CD8-positive, alpha-beta memory T cell (primary cell): ENCODE measurements around the gene PPFIA4. TPM values are rescaled to one million over a fixed set of nuclear protein-coding genes. Genes with fewer than 3 reads are reported as not detected.

Experiments
- CTCF ChIA-PET: fragments of 350-600 bp; sonication (Branson Sonifier 250); formaldehyde crosslinking; loops from one replicate; lab custom pipeline; 2021; ENCODE audit warnings: antibody characterized with exemption; lab: Charles Lee
- POLR2A ChIA-PET: fragments of 350-600 bp; sonication (Branson Sonifier 250); formaldehyde crosslinking; loops from one replicate; lab custom pipeline; 2021; ENCODE audit warnings: antibody characterized with exemption; lab: Charles Lee
- DNase-seq, 5 donors: peaks; one replicate each; pipeline versions ENCODE4 v3.0.0 to v3.0.0-alpha.2; 2020 to 2022; ENCODE audit warnings: mixed read lengths in 1 of 5
- H3K27ac ChIP-seq: one replicate; pipeline ENCODE4 v1.7.0; 2013; ENCODE audit warnings: low read depth, mild to moderate bottlenecking, low read length, moderate library complexity
- H3K27me3 ChIP-seq: 2 replicates; pipeline ENCODE4 v1.7.0; 2013; ENCODE audit warnings: low read length, mild to moderate bottlenecking; ENCODE audit not compliant: insufficient read depth, poor library complexity, severe bottlenecking
- H3K36me3 ChIP-seq: 2 replicates; pipeline ENCODE4 v1.7.0; 2013; ENCODE audit warnings: mild to moderate bottlenecking, low read length, moderate library complexity; ENCODE audit not compliant: insufficient read depth
- H3K4me1 ChIP-seq: 2 replicates; pipeline ENCODE4 v1.7.0; 2013; ENCODE audit warnings: mild to moderate bottlenecking, low read length, moderate library complexity; ENCODE audit not compliant: insufficient read depth
- H3K4me3 ChIP-seq: 2 replicates; pipeline ENCODE4 v1.7.0; 2013; ENCODE audit warnings: mild to moderate bottlenecking, low read length
- H3K9me3 ChIP-seq: 2 replicates; pipeline ENCODE4 v1.7.0; 2013; ENCODE audit warnings: mild to moderate bottlenecking, low read length
- H3K27ac Mint-ChIP-seq, 8 donors: one replicate each; pipeline ENCODE4 v1.8.0; 2020 to 2021; ENCODE audit warnings: mixed read lengths in 8 of 8, mild to moderate bottlenecking in 6 of 8, inconsistent platforms in 3 of 8, moderate library complexity in 3 of 8
- H3K27me3 Mint-ChIP-seq, 2 donors: one replicate each; pipeline ENCODE4 v1.8.0; 2020 to 2021; ENCODE audit warnings: mixed read lengths in 2 of 2, mild to moderate bottlenecking in 1 of 2, moderate library complexity in 1 of 2
- H3K36me3 Mint-ChIP-seq, 3 donors: one replicate each; pipeline ENCODE4 v1.8.0; 2020 to 2021; ENCODE audit warnings: mixed read lengths in 3 of 3, inconsistent platforms in 1 of 3, mild to moderate bottlenecking in 1 of 3
- H3K4me1 Mint-ChIP-seq, 3 donors: one replicate each; pipeline ENCODE4 v1.8.0; 2020 to 2021; ENCODE audit warnings: mixed read lengths in 3 of 3, inconsistent platforms in 1 of 3, mild to moderate bottlenecking in 1 of 3
- H3K4me3 Mint-ChIP-seq, 7 donors: one replicate each; pipeline ENCODE4 v1.8.0; 2020 to 2021; ENCODE audit warnings: mixed read lengths in 7 of 7, mild to moderate bottlenecking in 6 of 7, moderate library complexity in 4 of 7, inconsistent platforms in 2 of 7
- H3K9me3 Mint-ChIP-seq, 5 donors: one replicate each; pipeline ENCODE4 v1.8.0; 2020 to 2022; ENCODE audit warnings: mixed read lengths in 5 of 5, mild to moderate bottlenecking in 3 of 5, moderate library complexity in 2 of 5, inconsistent platforms in 1 of 5
- polyA plus RNA-seq: library from polyadenylated mRNA; unstranded; fragments of 300-500 nt; fragmentation: Illumina TruSeq; gene quantifications from one replicate; pipeline ENCODE4 v1.2.3, GENCODE V29; 2021
- total RNA-seq, 2 experiments: library from RNA; stranded (reverse); gene quantifications; one replicate each; pipeline ENCODE4 v1.2.3, GENCODE V29; 2021

The PPFIA4 gene
- total and polyA plus RNA-seq, 3 experiments from 2014 or later: 1.2 to 1.5 TPM; not detected in 1

- Histone ChIP-seq H3K4me1 (no peaks in the 10 kb centered on the region), H3K4me3 (no peak within 1 kb of the TSS), H3K9me3 (no peaks in the 10 kb centered on the region), H3K27me3 (no peaks in the 10 kb centered on the region), H3K27ac (no peak within 1 kb of the TSS), H3K36me3 (no peaks in the 10 kb centered on the region)
- peaks cover 13 to 31% of the 10 kb centered on the region in 2 donors for H3K27me3 Mint-ChIP-seq
- POLR2A ChIA-PET: no interaction called here
- no peak within 1 kb of the TSS for H3K27ac Mint-ChIP-seq
- H3K9me3 Mint-ChIP-seq: no peaks in the 10 kb centered on the region
- no peak for DNase-seq
- CTCF ChIA-PET: no interaction called here
- H3K36me3 Mint-ChIP-seq: no peaks in the 10 kb centered on the region
- H3K4me3 Mint-ChIP-seq: no peak within 1 kb of the TSS
- H3K4me1 Mint-ChIP-seq: no peaks in the 10 kb centered on the region
Observed at GRCh38 chr1:203085528-203086406, 59.5 kb downstream of the PPFIA4 start, which contains the start of gene MYOG. Gene MYOG, minus strand, starts transcription at chr1:203086012. Its CDS starts 51 bp downstream, at chr1:203085961.

GRCh38 chr1:203086992-203087763 lies 60.9 kb downstream of the PPFIA4 start:
- no peak overlapping the region for H3K4me3 Mint-ChIP-seq
- H3K4me1 Mint-ChIP-seq: no peaks in the 10 kb centered on the region
- no peaks in the 10 kb centered on the region for H3K9me3 Mint-ChIP-seq
- Histone ChIP-seq H3K9me3 (no peaks in the 10 kb centered on the region), H3K27me3 (peaks cover 5% of the 10 kb centered on the region), H3K4me1 (no peaks in the 10 kb centered on the region), H3K4me3 (no peak overlapping the region), H3K27ac (no peak overlapping the region), H3K36me3 (no peaks in the 10 kb centered on the region)
- no peaks in the 10 kb centered on the region for H3K36me3 Mint-ChIP-seq
- CTCF ChIA-PET: no interaction called here
- DNase-seq: no peak
- H3K27ac Mint-ChIP-seq: no peak overlapping the region
- peaks cover 15 to 35% of the 10 kb centered on the region in 2 donors for H3K27me3 Mint-ChIP-seq
- POLR2A ChIA-PET: no interaction called here

GRCh38 chr1:203088441-203088840 lies 62.1 kb downstream of the PPFIA4 start:
- Histone ChIP-seq H3K4me3 (no peak overlapping the region), H3K9me3 (no peaks in the 10 kb centered on the region), H3K27me3 (peaks cover 5% of the 10 kb centered on the region), H3K27ac (no peak overlapping the region), H3K4me1 (no peaks in the 10 kb centered on the region), H3K36me3 (no peaks in the 10 kb centered on the region)
- no peaks in the 10 kb centered on the region for H3K4me1 Mint-ChIP-seq
- peaks cover 0 to 3% (median 0%) of the 10 kb centered on the region in 5 donors for H3K9me3 Mint-ChIP-seq
- no peak overlapping the region for H3K27ac Mint-ChIP-seq
- H3K36me3 Mint-ChIP-seq: no peaks in the 10 kb centered on the region
- POLR2A ChIA-PET: no interaction called here
- no peak overlapping the region for H3K4me3 Mint-ChIP-seq
- H3K27me3 Mint-ChIP-seq: peaks cover 13 to 44% of the 10 kb centered on the region in 2 donors
- no peak for DNase-seq
- CTCF ChIA-PET: no interaction called here

GRCh38 chr1:203089001-203089650 lies 62.8 kb downstream of the PPFIA4 start:
- peaks cover 13 to 44% of the 10 kb centered on the region in 2 donors for H3K27me3 Mint-ChIP-seq
- H3K9me3 Mint-ChIP-seq: peaks cover 0 to 4% (median 3%) of the 10 kb centered on the region in 5 donors
- ChIA-PET CTCF (no interaction called here), POLR2A (no interaction called here)
- H3K9me3 ChIP-seq: no peaks in the 10 kb centered on the region
- H3K4me1 Mint-ChIP-seq: no peaks in the 10 kb centered on the region
- no peak overlapping the region for H3K4me3 ChIP-seq
- no peak for DNase-seq
- H3K4me1 ChIP-seq: no peaks in the 10 kb centered on the region
- no peak overlapping the region for H3K27ac ChIP-seq
- H3K27ac Mint-ChIP-seq: no peak overlapping the region
- peaks cover 5% of the 10 kb centered on the region for H3K27me3 ChIP-seq
- H3K36me3 ChIP-seq: no peaks in the 10 kb centered on the region
- no peaks in the 10 kb centered on the region for H3K36me3 Mint-ChIP-seq
- H3K4me3 Mint-ChIP-seq: no peak overlapping the region

GRCh38 chr1:203089651-203090045 lies 63.4 kb downstream of the PPFIA4 start:
- no peak for DNase-seq
- Mint-ChIP-seq H3K27me3 (peaks cover 15 to 44% of the 10 kb centered on the region in 2 donors), H3K4me1 (no peaks in the 10 kb centered on the region), H3K9me3 (peaks cover 3 to 8% (median 7%) of the 10 kb centered on the region in 5 donors), H3K4me3 (no peak overlapping the region), H3K27ac (no peak overlapping the region), H3K36me3 (peaks cover 0 to 4% (median 0%) of the 10 kb centered on the region in 3 donors)
- Histone ChIP-seq H3K36me3 (no peaks in the 10 kb centered on the region), H3K27me3 (peaks cover 5% of the 10 kb centered on the region), H3K4me3 (no peak overlapping the region), H3K9me3 (no peaks in the 10 kb centered on the region), H3K27ac (no peak overlapping the region), H3K4me1 (no peaks in the 10 kb centered on the region)
- ChIA-PET POLR2A (no interaction called here), CTCF (no interaction called here)

- Histone ChIP-seq H3K4me3 (no peak overlapping the region), H3K4me1 (no peaks in the 10 kb centered on the region), H3K27ac (no peak overlapping the region), H3K36me3 (no peaks in the 10 kb centered on the region), H3K9me3 (peaks cover 6% of the 10 kb centered on the region), H3K27me3 (peaks cover 5% of the 10 kb centered on the region)
- no peak for DNase-seq
- H3K4me1 Mint-ChIP-seq: no peaks in the 10 kb centered on the region
- peaks cover 13 to 17% (median 17%) of the 10 kb centered on the region in 5 donors for H3K9me3 Mint-ChIP-seq
- H3K27me3 Mint-ChIP-seq: peaks cover 14 to 46% of the 10 kb centered on the region in 2 donors
- POLR2A ChIA-PET: no interaction called here
- no peak overlapping the region for H3K27ac Mint-ChIP-seq
- H3K36me3 Mint-ChIP-seq: peaks cover 0 to 7% (median 0%) of the 10 kb centered on the region in 3 donors
- CTCF ChIA-PET: no interaction called here
- H3K4me3 Mint-ChIP-seq: no peak overlapping the region
Observed at GRCh38 chr1:203090421-203091198, 64.3 kb downstream of the PPFIA4 start.

GRCh38 chr1:203091199-203091477 lies 64.8 kb downstream of the PPFIA4 start:
- Mint-ChIP-seq H3K4me1 (no peaks in the 10 kb centered on the region), H3K27me3 (peaks cover 14 to 51% of the 10 kb centered on the region in 2 donors), H3K4me3 (no peak overlapping the region), H3K27ac (no peak overlapping the region), H3K9me3 (peaks cover 15 to 23% (median 22%) of the 10 kb centered on the region in 5 donors), H3K36me3 (peaks cover 0 to 9% (median 0%) of the 10 kb centered on the region in 3 donors)
- Histone ChIP-seq H3K27me3 (peaks cover 5% of the 10 kb centered on the region), H3K36me3 (no peaks in the 10 kb centered on the region), H3K4me3 (no peak overlapping the region), H3K9me3 (peaks cover 6% of the 10 kb centered on the region), H3K4me1 (no peaks in the 10 kb centered on the region), H3K27ac (no peak overlapping the region)
- POLR2A ChIA-PET: no interaction called here
- no peak for DNase-seq
- CTCF ChIA-PET: no interaction called here
